Thoracic aorta (tissue), 2 donors: ENCODE results near the gene RHOU. TPM values are rescaled to one million over a fixed set of nuclear protein-coding genes. Genes with fewer than 3 reads are reported as not detected.
A peak's percentile ranks its signal among the peaks of the same experiment; 100 is the strongest.

Experiments used
- ATAC-seq: fragments of 150-250 bp; one replicate; pipeline ENCODE4 v1.8.0; 2017; ENCODE audit warnings: low read depth; ENCODE audit not compliant: insufficient number of reproducible peaks, low FRiP score
- DNase-seq: peaks from one replicate; pipeline ENCODE4 v3.0.0-alpha.2; 2020; ENCODE audit warnings: low spot score
- H3K27ac ChIP-seq, 2 donors: fragments of 200-600 bp; sonication (generic); 1 replicate in 1 of 2; 2 replicates in 1 of 2; pipeline ENCODE4 v1.5.1; 2016; ENCODE audit warnings: mild to moderate bottlenecking in 2 of 2, moderate library complexity in 2 of 2
- H3K27me3 ChIP-seq: fragments of 200-600 bp; sonication (generic); replicated peaks from 2 replicates; pipeline ENCODE4 v1.6.0; 2016; ENCODE audit warnings: mild to moderate bottlenecking; ENCODE audit not compliant: insufficient read depth
- H3K36me3 ChIP-seq: fragments of 200-600 bp; sonication (generic); one replicate; pipeline ENCODE4 v1.5.1; 2016
- H3K4me1 ChIP-seq, 2 donors: fragments of 200-600 bp; sonication (generic); 1 replicate in 1 of 2; 2 replicates in 1 of 2; pipeline versions ENCODE4 v1.5.1 to v1.6.0; 2016; ENCODE audit warnings: low read depth in 2 of 2, mild to moderate bottlenecking in 1 of 2; ENCODE audit not compliant: control insufficient read depth in 1 of 2
- H3K4me3 ChIP-seq: fragments of 200-600 bp; sonication (generic); 2 replicates; pipeline ENCODE4 v1.5.1; 2016; ENCODE audit warnings: mild to moderate bottlenecking
- H3K9me3 ChIP-seq: fragments of 200-600 bp; sonication (generic); 2 replicates; pipeline ENCODE4 v1.5.1; 2016
- CTCF ChIP-seq: fragments of 200-600 bp; sonication (generic); IDR thresholded peaks from one replicate; pipeline ENCODE4 v1.5.1; 2019; ENCODE audit warnings: antibody characterized with exemption
- total RNA-seq, 2 donors: library from RNA; depleted of rRNA; stranded (reverse); fragments of >200 nt; gene quantifications; one replicate each; pipeline versions ENCODE4 v1.1.0 to v1.2.3, GENCODE V29; 2016

The RHOU gene
- total RNA-seq, 2 donors from 2014 or later, result 23.0 to 37.7 TPM

- Histone ChIP-seq H3K27me3 (no peaks in the 10 kb centered on the region), H3K4me1 (no peaks in the 10 kb centered on the region), H3K36me3 (no peaks in the 10 kb centered on the region), H3K27ac (no peak overlapping the region), H3K4me3 (no peak overlapping the region), H3K9me3 (no peaks in the 10 kb centered on the region)
- ATAC-seq (no peak), DNase-seq (no peak)
- TF ChIP-seq CTCF, result no peak
These were observed 7.6 kb upstream of the RHOU start for GRCh38 chr1:228727681-228728171.

- Histone ChIP-seq H3K4me1 (peaks cover 4 to 8% of the 10 kb centered on the region in 2 donors), H3K36me3 (no peaks in the 10 kb centered on the region), H3K27ac (no peak overlapping the region), H3K27me3 (no peaks in the 10 kb centered on the region), H3K9me3 (no peaks in the 10 kb centered on the region), H3K4me3 (no peak overlapping the region)
- TF ChIP-seq CTCF, result no peak
- DNase-seq (no peak), ATAC-seq (no peak)
These were observed 2.9 kb upstream of the RHOU start for GRCh38 chr1:228732426-228732825.

- H3K9me3 ChIP-seq, result no peaks in the 10 kb centered on the region
- H3K27ac ChIP-seq, result no peak overlapping the region
- DNase-seq, result no peak
- no peak for ATAC-seq
- H3K4me3 ChIP-seq, result no peak overlapping the region
- no peak for TF ChIP-seq CTCF
- H3K36me3 ChIP-seq, result no peaks in the 10 kb centered on the region
- no peaks in the 10 kb centered on the region for H3K27me3 ChIP-seq
- H3K4me1 ChIP-seq, result peaks cover 12 to 19% of the 10 kb centered on the region in 2 donors
These were observed 1.7 kb upstream of the RHOU start for GRCh38 chr1:228733576-228733975.

GRCh38 chr1:228735871-228736586 is 750 bp downstream of the RHOU start:
- DNase-seq (no peak), ATAC-seq (peak; percentile 1)
- Histone ChIP-seq H3K27ac (peak overlapping the region; percentile 89 to 93), H3K9me3 (no peaks in the 10 kb centered on the region), H3K27me3 (no peaks in the 10 kb centered on the region), H3K36me3 (no peaks in the 10 kb centered on the region), H3K4me3 (peak overlapping the region; percentile 95), H3K4me1 (peaks cover 21 to 44% of the 10 kb centered on the region in 2 donors)
- no peak for TF ChIP-seq CTCF

- peak overlapping the region; percentile 89 to 93 for H3K27ac ChIP-seq
- ATAC-seq (no peak), DNase-seq (no peak)
- H3K27me3 ChIP-seq, result no peaks in the 10 kb centered on the region
- peaks cover 24 to 51% of the 10 kb centered on the region in 2 donors for H3K4me1 ChIP-seq
- no peaks in the 10 kb centered on the region for H3K9me3 ChIP-seq
- H3K36me3 ChIP-seq, result peaks cover 3% of the 10 kb centered on the region
- no peak for TF ChIP-seq CTCF
- peak overlapping the region; percentile 95 for H3K4me3 ChIP-seq
These were observed 1.7 kb downstream of the RHOU start for GRCh38 chr1:228736844-228737445.
